HEK293 (cell line): ENCODE measurements around the gene CENPB.

Source experiments
- CTCF ChIA-PET: fragments of 350-600 bp; formaldehyde crosslinking; extraction: SDS; loops from one replicate; lab custom pipeline; 2021; ENCODE audit warnings: antibody characterized with exemption; lab: Yijun Ruan, JAX
- POLR2A ChIA-PET: fragments of 300-600 bp; formaldehyde crosslinking; extraction: SDS; loops from one replicate; lab custom pipeline; 2020; ENCODE audit warnings: antibody characterized with exemption, inconsistent platforms; lab: Yijun Ruan, JAX
- H3K27ac ChIP-seq: fragments of 200-500 bp; sonication (Bioruptor generic); 2 replicates; pipeline ENCODE4 v1.5.1; 2014; ENCODE audit warnings: low read depth, low read length, control low read depth, inconsistent platforms; ENCODE audit errors: extremely low read depth
- H3K36me3 ChIP-seq, 2 experiments: fragments of 200-500 bp in 1 of 2; sonication (Bioruptor generic) in 1 of 2; 1 replicate in 1 of 2; 2 replicates in 1 of 2; pipeline ENCODE4 v1.5.1; 2014 to 2017; ENCODE audit warnings: inconsistent platforms in 2 of 2, low read length in 2 of 2; ENCODE audit not compliant: control insufficient read depth in 2 of 2, insufficient read depth in 1 of 2
- H3K4me1 ChIP-seq: fragments of 200-500 bp; sonication (Bioruptor generic); 2 replicates; pipeline ENCODE4 v1.5.1; 2014; ENCODE audit warnings: mild to moderate bottlenecking, low read length, inconsistent platforms; ENCODE audit not compliant: control insufficient read depth, insufficient read depth
- H3K4me3 ChIP-seq: 2 replicates; pipeline ENCODE4 v1.5.1; 2011; ENCODE audit warnings: low read depth, mild to moderate bottlenecking, control low read depth, low read length, moderate library complexity
- H3K9me3 ChIP-seq: fragments of 200-500 bp; sonication (Bioruptor generic); 2 replicates; pipeline ENCODE4 v1.5.1; 2014; ENCODE audit warnings: low read depth, low read length, inconsistent platforms; ENCODE audit not compliant: control insufficient read depth, insufficient read depth
- EGR2 ChIP-seq: fragments of 450-650 bp; formaldehyde crosslinking; IDR thresholded peaks from 2 replicates; pipeline ENCODE4 v1.5.1; 2016; ENCODE audit warnings: low read depth, missing biosample characterization, missing genetic modification characterization
- GLIS1 ChIP-seq: fragments of 450-650 bp; formaldehyde crosslinking; IDR thresholded peaks from 2 replicates; pipeline ENCODE4 v1.5.1; 2016; ENCODE audit warnings: missing biosample characterization, missing genetic modification characterization
- HOXA7 ChIP-seq: sonication (generic); formaldehyde crosslinking; IDR thresholded peaks from 2 replicates; pipeline ENCODE4 v1.8.1; 2022; ENCODE audit warnings: missing genetic modification reagents, borderline replicate concordance
- KLF1 ChIP-seq: fragments of 450-650 bp; formaldehyde crosslinking; IDR thresholded peaks from 2 replicates; pipeline ENCODE4 v1.5.1; 2016; ENCODE audit warnings: missing biosample characterization, missing genetic modification characterization
- KLF10 ChIP-seq: fragments of 450-650 bp; IDR thresholded peaks from 2 replicates; pipeline ENCODE4 v1.5.1; 2018; ENCODE audit warnings: missing biosample characterization, mild to moderate bottlenecking, missing genetic modification characterization
- MYNN ChIP-seq: fragments of 450-650 bp; formaldehyde crosslinking; IDR thresholded peaks from 2 replicates; pipeline ENCODE4 v1.5.1; 2016; ENCODE audit warnings: missing biosample characterization, missing genetic modification characterization, borderline replicate concordance
- OSR2 ChIP-seq: fragments of 450-650 bp; formaldehyde crosslinking; IDR thresholded peaks from 2 replicates; pipeline ENCODE4 v1.5.1; 2016; ENCODE audit warnings: missing biosample characterization, missing genetic modification characterization
- PATZ1 ChIP-seq: fragments of 450-650 bp; formaldehyde crosslinking; IDR thresholded peaks from 2 replicates; pipeline ENCODE4 v1.5.1; 2016; ENCODE audit warnings: missing biosample characterization, missing genetic modification characterization
- PBX3 ChIP-seq: sonication (generic); formaldehyde crosslinking; IDR thresholded peaks from 2 replicates; pipeline ENCODE4 v1.8.1; 2022; ENCODE audit warnings: mild to moderate bottlenecking, moderate library complexity, missing genetic modification reagents
- ZBTB11 ChIP-seq: fragments of 450-650 bp; formaldehyde crosslinking; conservative IDR thresholded peaks from 2 replicates; pipeline ENCODE4 v1.5.1; 2016; ENCODE audit warnings: low read depth, missing biosample characterization, missing genetic modification characterization
- ZBTB17 ChIP-seq: fragments of 450-650 bp; formaldehyde crosslinking; IDR thresholded peaks from 2 replicates; pipeline ENCODE4 v1.5.1; 2016; ENCODE audit warnings: missing biosample characterization, missing genetic modification characterization
- ZFHX2 ChIP-seq: fragments of 450-650 bp; formaldehyde crosslinking; conservative IDR thresholded peaks from 2 replicates; pipeline ENCODE4 v1.5.1; 2016; ENCODE audit warnings: missing biosample characterization, missing genetic modification characterization
- ZNF148 ChIP-seq: fragments of 450-650 bp; formaldehyde crosslinking; IDR thresholded peaks from 2 replicates; pipeline ENCODE4 v1.5.0; 2017; ENCODE audit warnings: missing biosample characterization, missing genetic modification characterization, borderline replicate concordance
- ZNF211 ChIP-seq: fragments of 450-650 bp; formaldehyde crosslinking; IDR thresholded peaks from 2 replicates; pipeline ENCODE4 v1.5.1; 2016; ENCODE audit warnings: low read depth, missing biosample characterization, missing genetic modification characterization
- ZNF214 ChIP-seq: fragments of 450-650 bp; formaldehyde crosslinking; IDR thresholded peaks from 2 replicates; pipeline ENCODE4 v1.5.1; 2017; ENCODE audit warnings: missing biosample characterization, mild to moderate bottlenecking, missing genetic modification characterization, borderline replicate concordance
- ZNF335 ChIP-seq: fragments of 450-650 bp; formaldehyde crosslinking; conservative IDR thresholded peaks from 2 replicates; pipeline ENCODE4 v1.5.1; 2016; ENCODE audit warnings: missing biosample characterization, missing genetic modification characterization
- ZNF394 ChIP-seq: fragments of 450-650 bp; formaldehyde crosslinking; IDR thresholded peaks from 2 replicates; pipeline ENCODE4 v1.5.1; 2016; ENCODE audit warnings: missing biosample characterization, missing genetic modification characterization, mild to moderate bottlenecking, moderate library complexity, borderline replicate concordance
- ZNF404 ChIP-seq: fragments of 450-650 bp; formaldehyde crosslinking; IDR thresholded peaks from 2 replicates; pipeline ENCODE4 v1.5.1; 2017; ENCODE audit warnings: missing biosample characterization, missing genetic modification characterization
- ZNF426 ChIP-seq: fragments of 450-650 bp; formaldehyde crosslinking; IDR thresholded peaks from 2 replicates; pipeline ENCODE4 v1.5.1; 2017; ENCODE audit warnings: missing biosample characterization, missing genetic modification characterization, mild to moderate bottlenecking, inconsistent platforms, moderate library complexity
- ZNF621 ChIP-seq: fragments of 450-650 bp; formaldehyde crosslinking; IDR thresholded peaks from 2 replicates; pipeline ENCODE4 v1.5.1; 2017; ENCODE audit warnings: missing biosample characterization, missing genetic modification characterization
- ZNF623 ChIP-seq: fragments of 450-650 bp; formaldehyde crosslinking; IDR thresholded peaks from 2 replicates; pipeline ENCODE4 v1.5.1; 2016; ENCODE audit warnings: missing biosample characterization, missing genetic modification characterization
- ZNF639 ChIP-seq: fragments of 450-650 bp; formaldehyde crosslinking; IDR thresholded peaks from 2 replicates; pipeline ENCODE4 v1.5.1; 2016; ENCODE audit warnings: missing biosample characterization, missing genetic modification characterization
- ZNF677 ChIP-seq: fragments of 450-650 bp; IDR thresholded peaks from 2 replicates; pipeline ENCODE4 v1.5.0; 2018; ENCODE audit warnings: missing biosample characterization, mild to moderate bottlenecking, missing genetic modification characterization, moderate library complexity
- ZSCAN5A ChIP-seq: fragments of 450-650 bp; formaldehyde crosslinking; IDR thresholded peaks from 2 replicates; pipeline ENCODE4 v1.5.1; 2016; ENCODE audit warnings: missing biosample characterization, missing genetic modification characterization

The CENPB gene

GRCh38 chr20:3768342-3769130 is 18.0 kb downstream of the CENPB start:
- Histone ChIP-seq H3K27ac (peak overlapping the region; percentile 68), H3K4me3 (peak overlapping the region; percentile 70), H3K4me1 (peaks cover 7% of the 10 kb centered on the region), H3K36me3 (peaks cover 0 to 3% of the 10 kb centered on the region in 2 experiments; a peak in 1 of 3 replicates), H3K9me3 (no peaks in the 10 kb centered on the region)
- CTCF ChIA-PET = interaction anchor here (0.6 to 10.8 kb wide), 27 partner anchors 10 to 875 kb away, joined by 3 to 133 read pairs (median 5); partner anchors contain the start of genes AP5S1 and SPEF1
- POLR2A ChIA-PET = interaction anchor here (0.5 to 3.1 kb wide), 27 partner anchors 10 to 360 kb away, joined by 3 to 36 read pairs (median 4); partner anchors contain the start of genes AP5S1, CDC25B, CENPB and SPEF1
- TF ChIP-seq ZBTB17 (tag by site-specific recombination) (peak; percentile 90), ZNF148 (tag by site-specific recombination) (no peak), KLF1 (tag by site-specific recombination) (peak; percentile 8; the same call in 1 of the 2 replicates), ZNF639 (tag by site-specific recombination) (0 out of 2 replicates have a peak, but pooled peaks have one; percentile 58), GLIS1 (peak; percentile 81), ZNF211 (tag by site-specific recombination) (no peak), KLF10 (0 out of 2 replicates have a peak, but pooled peaks have one; percentile 33), PATZ1 (tag by site-specific recombination) (0 out of 2 replicates have a peak, but pooled peaks have one; percentile 13), ZNF623 (tag by site-specific recombination) (no peak), ZNF335 (tag by site-specific recombination) (peak; percentile 86), HOXA7 (no peak), ZBTB11 (tag by site-specific recombination) (peak; percentile 71), ZNF404 (no peak), ZFHX2 (tag by site-specific recombination) (peak; percentile 98), MYNN (tag by site-specific recombination) (peak; percentile 98), ZNF621 (tag by site-specific recombination) (no peak), ZNF394 (no peak), ZSCAN5A (tag by site-specific recombination) (no peak), ZNF677 (tag by site-specific recombination) (no peak), ZNF214 (tag by site-specific recombination) (no peak), ZNF426 (no peak), OSR2 (tag by site-specific recombination) (peak; percentile 91), PBX3 (CRISPR knock-in tag) (no peak), EGR2 (peak; percentile 99)
